CD4-positive, CD25-positive, alpha-beta regulatory T cell (primary cell): ENCODE results near the gene PEX7. TPM values are rescaled to one million over a fixed set of nuclear protein-coding genes. Genes with fewer than 3 reads are reported as not detected.
"Not testable (repeated sequence)": the region's sequence is repeated elsewhere in the genome, so short reads cannot be mapped to it uniquely, and the experiment has no call there.

Source experiments
- ATAC-seq, 2 donors: fragments of 150-1000 bp; cut with Tn5 transposase; one replicate each; pipeline ENCODE4 v1.10.0; 2021; ENCODE audit warnings: low read depth in 2 of 2, moderate number of reproducible peaks in 2 of 2, moderate library complexity in 1 of 2
- DNase-seq, 3 donors: peaks; one replicate each; pipeline versions ENCODE4 v3.0.0 to v3.0.0-alpha.2; 2012 to 2022; ENCODE audit warnings: mixed read lengths in 1 of 3
- H3K27ac ChIP-seq: one replicate; pipeline ENCODE4 v1.7.0; 2013; ENCODE audit warnings: mild to moderate bottlenecking, low read length; ENCODE audit not compliant: insufficient read depth, poor library complexity, severe bottlenecking
- H3K27me3 ChIP-seq: one replicate; pipeline ENCODE4 v1.7.0; 2013; ENCODE audit warnings: low read length; ENCODE audit not compliant: control insufficient read depth, insufficient read depth
- H3K36me3 ChIP-seq: one replicate; pipeline ENCODE4 v1.7.0; 2013; ENCODE audit warnings: mild to moderate bottlenecking, low read length, moderate library complexity; ENCODE audit not compliant: control insufficient read depth, insufficient read depth
- H3K4me1 ChIP-seq: 2 replicates; pipeline ENCODE4 v1.7.0; 2013; ENCODE audit warnings: mild to moderate bottlenecking, low read length; ENCODE audit not compliant: insufficient read depth, control insufficient read depth, poor library complexity, severe bottlenecking
- H3K4me3 ChIP-seq: one replicate; pipeline ENCODE4 v1.7.0; 2013; ENCODE audit warnings: low read depth, mild to moderate bottlenecking, low read length, moderate library complexity
- H3K9me3 ChIP-seq, 2 experiments: 1 replicate in 1 of 2; 2 replicates in 1 of 2; pipeline ENCODE4 v1.7.0; 2013; ENCODE audit warnings: low read length in 2 of 2, mild to moderate bottlenecking in 1 of 2, moderate library complexity in 1 of 2; ENCODE audit not compliant: control insufficient read depth in 2 of 2
- H3K27ac Mint-ChIP-seq, 3 donors: one replicate each; pipeline ENCODE4 v1.8.0; 2020 to 2022; ENCODE audit warnings: mild to moderate bottlenecking in 3 of 3, mixed read lengths in 3 of 3, moderate library complexity in 2 of 3
- H3K27me3 Mint-ChIP-seq: one replicate; pipeline ENCODE4 v1.8.0; 2022; ENCODE audit warnings: mild to moderate bottlenecking, mixed read lengths
- H3K36me3 Mint-ChIP-seq: one replicate; pipeline ENCODE4 v1.8.0; 2020; ENCODE audit warnings: mixed read lengths
- H3K4me1 Mint-ChIP-seq, 4 donors: one replicate each; pipeline ENCODE4 v1.8.0; 2020 to 2022; ENCODE audit warnings: mixed read lengths in 4 of 4, mild to moderate bottlenecking in 1 of 4
- H3K4me3 Mint-ChIP-seq, 4 donors: one replicate each; pipeline ENCODE4 v1.8.0; 2020 to 2022; ENCODE audit warnings: mild to moderate bottlenecking in 4 of 4, mixed read lengths in 4 of 4, moderate library complexity in 3 of 4
- H3K9me3 Mint-ChIP-seq, 7 donors: one replicate each; pipeline ENCODE4 v1.8.0; 2020 to 2022; ENCODE audit warnings: mixed read lengths in 7 of 7, mild to moderate bottlenecking in 3 of 7, moderate library complexity in 2 of 7
- polyA plus RNA-seq, 4 donors: library from polyadenylated mRNA; unstranded; fragments of 300-500 nt; fragmentation: Illumina TruSeq; gene quantifications; one replicate each; pipeline ENCODE4 v1.2.3, GENCODE V29; 2021
- total RNA-seq: library from RNA; stranded (reverse); gene quantifications from one replicate; pipeline ENCODE4 v1.2.3, GENCODE V29; 2022

PEX7 gene
- total and polyA plus RNA-seq, 5 donors from 2014 or later, result 4.1 to 9.4 (median 5.7) TPM

DNA sequence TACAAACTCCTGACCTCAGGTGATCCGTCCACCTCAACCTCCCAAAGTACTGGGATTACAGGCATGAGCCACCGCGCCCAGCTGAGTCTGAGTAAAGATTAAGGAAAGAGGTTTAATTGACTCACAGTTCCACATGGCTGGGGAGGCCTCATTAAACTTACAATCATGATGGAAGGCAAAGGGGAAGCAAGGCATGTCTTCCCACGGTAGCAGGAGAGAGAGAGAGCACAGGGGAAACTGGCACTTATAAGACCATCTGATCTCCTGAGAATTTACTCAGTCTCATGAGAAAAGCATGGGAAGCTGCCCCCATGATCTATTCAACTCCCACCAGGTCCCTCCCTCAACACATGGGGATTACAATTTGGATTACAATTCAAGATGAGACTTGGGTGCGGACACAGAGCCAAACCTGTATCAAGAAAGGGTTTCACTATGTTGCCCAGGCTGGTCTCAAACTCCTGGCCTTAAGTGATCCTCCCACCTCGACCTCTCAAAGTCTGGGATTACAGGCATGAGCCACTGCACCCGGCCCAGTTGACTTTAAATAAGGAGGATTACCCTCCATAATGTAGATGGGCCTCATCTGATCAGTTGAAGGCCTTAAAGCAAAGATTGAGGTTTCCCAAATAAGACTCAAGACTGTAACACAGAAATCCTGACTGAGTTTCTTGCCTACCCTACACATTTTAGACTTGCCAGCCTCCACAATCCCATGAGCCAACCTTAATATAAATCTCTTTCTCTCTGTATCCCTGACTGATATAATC, 13.1 kb upstream of the PEX7 start:
- no peaks in the 10 kb centered on the region for H3K36me3 Mint-ChIP-seq
- Histone ChIP-seq H3K9me3 (no peaks in the 10 kb centered on the region), H3K4me1 (no peaks in the 10 kb centered on the region), H3K36me3 (no peaks in the 10 kb centered on the region), H3K4me3 (no peak overlapping the region), H3K27me3 (no peaks in the 10 kb centered on the region), H3K27ac (no peak overlapping the region)
- H3K27me3 Mint-ChIP-seq, result peaks cover 5% of the 10 kb centered on the region
- DNase-seq, result no peak
- H3K27ac Mint-ChIP-seq, result no peak overlapping the region
- H3K4me1 Mint-ChIP-seq, result no peaks in the 10 kb centered on the region
- no peak overlapping the region for H3K4me3 Mint-ChIP-seq
- ATAC-seq, result no peak
- peaks cover 0 to 2% (median 0%) of the 10 kb centered on the region in 7 donors for H3K9me3 Mint-ChIP-seq

DNA sequence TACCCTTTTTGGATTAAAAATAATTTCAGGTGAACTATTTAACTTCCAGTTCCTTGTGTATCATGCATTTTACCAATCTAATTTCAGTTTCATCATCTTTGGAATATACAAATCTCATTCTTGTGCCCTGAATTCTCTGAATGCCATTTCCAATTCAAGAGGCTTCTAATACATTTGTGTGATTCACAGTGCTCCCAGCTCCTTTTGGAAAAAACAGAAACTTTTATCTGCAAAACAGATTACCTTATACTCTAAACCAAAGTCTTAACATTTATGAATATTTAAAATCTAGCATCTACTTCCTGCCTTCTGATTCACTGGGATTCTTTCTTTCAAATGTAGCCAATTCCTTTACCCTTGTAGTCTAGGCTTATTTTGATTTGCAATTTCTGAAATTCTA, 11.1 kb upstream of the PEX7 start:
- Mint-ChIP-seq H3K27me3 (peaks cover 5% of the 10 kb centered on the region), H3K4me3 (no peak overlapping the region), H3K4me1 (peaks cover 0 to 2% (median 0%) of the 10 kb centered on the region in 4 donors), H3K9me3 (peaks cover 0 to 2% (median 0%) of the 10 kb centered on the region in 7 donors), H3K27ac (no peak overlapping the region), H3K36me3 (no peaks in the 10 kb centered on the region)
- H3K27ac ChIP-seq, result no peak overlapping the region
- DNase-seq (no peak), ATAC-seq (no peak)
- no peaks in the 10 kb centered on the region for H3K27me3 ChIP-seq
- no peaks in the 10 kb centered on the region for H3K36me3 ChIP-seq
- H3K4me3 ChIP-seq, result no peak overlapping the region
- H3K4me1 ChIP-seq, result no peaks in the 10 kb centered on the region
- H3K9me3 ChIP-seq, result no peaks in the 10 kb centered on the region

DNA sequence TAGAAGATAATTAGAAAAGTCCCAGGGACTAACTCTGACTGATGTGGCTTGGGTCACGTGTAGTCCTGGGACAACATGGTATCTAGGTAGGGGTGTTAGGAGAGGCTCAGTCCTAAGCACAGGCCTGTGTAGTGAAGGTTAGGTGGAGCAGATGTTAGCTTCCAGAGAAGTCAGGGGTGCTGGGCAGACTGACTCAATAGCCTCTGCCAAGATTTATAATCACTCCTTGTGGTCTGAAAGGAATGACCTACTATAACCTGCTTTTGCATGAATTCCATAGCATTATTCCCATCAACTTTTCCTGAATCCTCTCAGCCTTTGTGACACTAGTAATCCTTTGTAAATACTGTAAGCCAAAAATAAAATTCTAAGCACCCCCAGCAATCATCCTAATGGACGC, 10.2 kb upstream of the PEX7 start:
- peaks cover 0 to 2% (median 0%) of the 10 kb centered on the region in 4 donors for H3K4me1 Mint-ChIP-seq
- no peak overlapping the region for H3K4me3 Mint-ChIP-seq
- no peaks in the 10 kb centered on the region for H3K36me3 Mint-ChIP-seq
- no peaks in the 10 kb centered on the region for H3K27me3 ChIP-seq
- no peak overlapping the region for H3K27ac ChIP-seq
- peak overlapping the region in 1 of 3 donors; percentile 43 for H3K27ac Mint-ChIP-seq
- ATAC-seq, result no peak
- no peaks in the 10 kb centered on the region for H3K36me3 ChIP-seq
- no peak overlapping the region for H3K4me3 ChIP-seq
- H3K9me3 ChIP-seq, result no peaks in the 10 kb centered on the region
- H3K9me3 Mint-ChIP-seq, result peaks cover 0 to 2% (median 0%) of the 10 kb centered on the region in 7 donors
- DNase-seq, result no peak
- H3K4me1 ChIP-seq, result no peaks in the 10 kb centered on the region
- H3K27me3 Mint-ChIP-seq, result peaks cover 8% of the 10 kb centered on the region

DNA sequence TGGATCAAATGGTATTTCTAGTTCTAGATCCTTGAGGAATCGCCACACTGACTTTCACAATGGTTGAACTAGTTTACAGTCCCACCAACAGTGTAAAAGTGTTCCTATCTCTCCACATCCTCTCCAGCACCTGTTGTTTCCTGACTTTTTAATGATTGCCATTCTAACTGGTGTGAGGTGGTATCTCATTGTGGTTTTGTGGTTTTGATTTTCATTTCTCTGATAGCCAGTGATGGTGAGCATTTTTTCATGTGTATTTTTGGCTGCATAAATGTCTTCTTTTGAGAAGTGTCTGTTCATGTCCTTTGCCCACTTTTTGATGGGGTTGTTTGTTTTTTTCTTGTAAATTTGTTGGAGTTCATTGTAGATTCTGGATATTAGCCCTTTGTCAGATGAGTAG, 6.8 kb upstream of the PEX7 start:
- H3K27me3 ChIP-seq, ATAC-seq, DNase-seq, H3K9me3 ChIP-seq, H3K4me1 ChIP-seq, H3K4me3 ChIP-seq, H3K36me3 Mint-ChIP-seq, H3K27ac ChIP-seq, H3K9me3 Mint-ChIP-seq, H3K36me3 ChIP-seq, H3K4me1 Mint-ChIP-seq, H3K27ac Mint-ChIP-seq, H3K4me3 Mint-ChIP-seq: not testable (repeated sequence)
- H3K27me3 Mint-ChIP-seq, result peaks cover 11% of the 10 kb centered on the region

DNA sequence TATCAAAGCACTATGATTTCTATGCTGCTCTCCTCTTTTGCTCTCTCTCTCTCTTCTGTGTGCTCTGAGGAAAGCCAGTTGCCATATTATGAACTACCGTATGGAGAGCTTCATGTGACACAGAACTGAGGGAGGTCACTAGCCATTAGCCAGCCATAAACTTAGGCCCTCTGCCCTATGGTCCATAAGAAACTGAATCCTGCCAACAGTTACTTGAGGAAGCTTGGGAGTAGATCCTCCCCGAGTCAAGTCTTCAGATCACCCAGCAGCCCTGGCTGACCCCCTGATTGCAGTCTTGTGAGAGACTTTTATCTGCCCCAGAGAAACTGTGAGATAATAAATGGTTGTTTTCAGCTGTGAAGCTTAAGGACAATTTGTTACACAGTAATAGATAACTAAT, 5.7 kb upstream of the PEX7 start:
- Histone ChIP-seq H3K9me3 (no peaks in the 10 kb centered on the region), H3K4me3 (no peak overlapping the region), H3K36me3 (no peaks in the 10 kb centered on the region), H3K27me3 (peaks cover 3% of the 10 kb centered on the region), H3K27ac (no peak overlapping the region), H3K4me1 (peaks cover under 1% of the 10 kb centered on the region)
- H3K4me3 Mint-ChIP-seq, result no peak overlapping the region
- no peaks in the 10 kb centered on the region for H3K36me3 Mint-ChIP-seq
- peaks cover 0 to 2% (median 0%) of the 10 kb centered on the region in 7 donors for H3K9me3 Mint-ChIP-seq
- DNase-seq, result no peak
- no peak for ATAC-seq
- H3K27ac Mint-ChIP-seq, result no peak overlapping the region
- H3K4me1 Mint-ChIP-seq, result peaks cover 3 to 7% (median 5%) of the 10 kb centered on the region in 4 donors
- peaks cover 11% of the 10 kb centered on the region for H3K27me3 Mint-ChIP-seq

DNA sequence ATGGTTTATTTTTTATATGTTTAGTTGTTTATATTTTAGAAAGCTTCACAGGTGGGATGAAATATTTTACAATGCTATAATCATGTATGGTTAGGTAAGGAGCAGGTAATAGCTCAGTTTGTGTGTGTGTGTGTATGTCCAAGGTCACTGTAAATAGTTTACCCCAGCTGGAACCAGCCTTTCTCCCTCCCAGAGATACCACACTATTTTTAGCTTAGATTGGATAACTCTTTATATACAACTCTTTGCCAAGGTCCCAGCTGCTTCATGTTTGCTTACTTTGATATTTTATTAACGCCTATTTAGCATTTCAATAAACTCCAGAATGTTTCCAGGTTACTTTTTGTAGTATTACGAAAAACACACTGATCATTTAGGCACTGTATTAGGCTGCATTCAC, 1.8 kb upstream of the PEX7 start:
- H3K4me3 Mint-ChIP-seq, result peak overlapping the region in 1 of 4 donors; percentile 17

DNA sequence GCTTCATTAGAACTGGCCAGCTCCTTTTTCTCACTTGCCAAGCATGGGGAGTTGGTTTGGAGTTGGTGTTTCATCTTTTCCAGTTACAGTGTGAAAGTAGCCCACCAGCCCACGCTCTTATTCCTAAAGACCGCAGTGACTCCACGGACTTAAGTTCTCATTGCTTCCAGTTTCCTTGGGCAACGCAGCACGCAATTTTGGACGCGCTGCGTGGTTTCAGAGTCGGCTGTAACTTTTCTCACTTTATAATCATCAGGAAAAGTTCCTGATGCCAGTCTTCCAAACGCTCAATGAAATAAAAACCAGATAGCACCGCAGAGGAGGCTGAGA, 381 bp upstream of the PEX7 start:
- ATAC-seq, result no peak
- H3K27me3 Mint-ChIP-seq, result peaks cover 9% of the 10 kb centered on the region

More for the DNA sequence above, 1.8 kb upstream of the PEX7 start:
- H3K36me3 Mint-ChIP-seq, result peaks cover 8% of the 10 kb centered on the region
- Histone ChIP-seq H3K36me3 (no peaks in the 10 kb centered on the region), H3K4me1 (peaks cover 10% of the 10 kb centered on the region), H3K4me3 (no peak overlapping the region), H3K27me3 (peaks cover 3% of the 10 kb centered on the region), H3K9me3 (no peaks in the 10 kb centered on the region), H3K27ac (no peak overlapping the region)
- DNase-seq, result no peak
- H3K9me3 Mint-ChIP-seq, result peaks cover 0 to under 1% (median 0%) of the 10 kb centered on the region in 7 donors
- peaks cover 11% of the 10 kb centered on the region for H3K27me3 Mint-ChIP-seq
- no peak for ATAC-seq
- H3K27ac Mint-ChIP-seq, result peak overlapping the region in 1 of 3 donors; percentile 46
- H3K4me1 Mint-ChIP-seq, result peaks cover 17 to 35% (median 22%) of the 10 kb centered on the region in 4 donors

More for the DNA sequence above, 381 bp upstream of the PEX7 start:
- Histone ChIP-seq H3K27ac (peak overlapping the region; percentile 89), H3K36me3 (peaks cover 7% of the 10 kb centered on the region), H3K27me3 (peaks cover 3% of the 10 kb centered on the region), H3K4me3 (peak overlapping the region; percentile 96), H3K4me1 (peaks cover 10% of the 10 kb centered on the region), H3K9me3 (no peaks in the 10 kb centered on the region)
- DNase-seq, result no peak
- peak overlapping the region; percentile 88 to 97 (median 93) for H3K4me3 Mint-ChIP-seq
- peak overlapping the region; percentile 95 to 98 (median 98) for H3K27ac Mint-ChIP-seq
- H3K4me1 Mint-ChIP-seq, result peaks cover 23 to 46% (median 31%) of the 10 kb centered on the region in 4 donors
- peaks cover 20% of the 10 kb centered on the region for H3K36me3 Mint-ChIP-seq
- H3K9me3 Mint-ChIP-seq, result peaks cover 0 to 1% (median 0%) of the 10 kb centered on the region in 7 donors
